Measurements from ENCODE around the gene DHRS3.
"Not testable (repeated sequence)": the region's sequence is repeated elsewhere in the genome, so short reads cannot be mapped to it uniquely, and the experiment has no call there.

The DHRS3 gene

GRCh38 chr1:12539705-12540579 lies 78.1 kb downstream of the DHRS3 start:
- no peak overlapping the region for H3K27ac ChIP-seq (ENCODE audit: insufficient read depth, low read depth, low read length, poor library complexity, severe bottlenecking)
- 17 to 19% methylated on average over 34 of the region's 34 CpGs for WGBS, 2 experiments

GRCh38 chr1:12539320-12539704 lies 78.7 kb downstream of the DHRS3 start:
- Histone ChIP-seq H3K9me3 (ENCODE audit: control insufficient read depth, low read length) (no peaks in the 10 kb centered on the region), H3K4me3 (ENCODE audit: insufficient read depth, low read depth, low read length) (no peak overlapping the region), H3K4me1 (ENCODE audit: control insufficient read depth, insufficient read depth, low read length) (peaks cover 32% of the 10 kb centered on the region), H3K36me3 (ENCODE audit: control insufficient read depth, insufficient read depth, low read length) (no peaks in the 10 kb centered on the region), H3K27me3 (ENCODE audit: control insufficient read depth, insufficient read depth, low read length, poor library complexity, severe bottlenecking) (no peaks in the 10 kb centered on the region), H3K27ac (ENCODE audit: insufficient read depth, low read depth, low read length, poor library complexity, severe bottlenecking) (no peak overlapping the region)
- 91 to 93% methylated on average over 2 of the region's 2 CpGs for WGBS, 2 experiments

More at GRCh38 chr1:12539705-12540579, 78.1 kb downstream of the DHRS3 start:
- H3K9me3 ChIP-seq (ENCODE audit: control insufficient read depth, low read length): no peaks in the 10 kb centered on the region
- H3K36me3 ChIP-seq (ENCODE audit: control insufficient read depth, insufficient read depth, low read length): no peaks in the 10 kb centered on the region
- no peaks in the 10 kb centered on the region for H3K27me3 ChIP-seq (ENCODE audit: control insufficient read depth, insufficient read depth, low read length, poor library complexity, severe bottlenecking)
- H3K4me3 ChIP-seq (ENCODE audit: insufficient read depth, low read depth, low read length): no peak overlapping the region
- peaks cover 32% of the 10 kb centered on the region for H3K4me1 ChIP-seq (ENCODE audit: control insufficient read depth, insufficient read depth, low read length)

- H3K4me1 ChIP-seq (ENCODE audit: control insufficient read depth, insufficient read depth, low read length): peaks cover 32% of the 10 kb centered on the region
- not testable (repeated sequence) for H3K36me3 ChIP-seq (ENCODE audit: control insufficient read depth, insufficient read depth, low read length); H3K27ac ChIP-seq (ENCODE audit: insufficient read depth, low read depth, low read length, poor library complexity, severe bottlenecking); H3K27me3 ChIP-seq (ENCODE audit: control insufficient read depth, insufficient read depth, low read length, poor library complexity, severe bottlenecking); H3K4me3 ChIP-seq (ENCODE audit: insufficient read depth, low read depth, low read length); H3K9me3 ChIP-seq (ENCODE audit: control insufficient read depth, low read length)
- WGBS, 2 experiments: 87 to 89% methylated on average over 2 of the region's 3 CpGs
These were observed 79.5 kb downstream of the DHRS3 start for GRCh38 chr1:12538536-12538935.

GRCh38 chr1:12537906-12538461 lies 80.0 kb downstream of the DHRS3 start:
- Histone ChIP-seq H3K36me3 (ENCODE audit: control insufficient read depth, insufficient read depth, low read length) (no peaks in the 10 kb centered on the region), H3K27me3 (ENCODE audit: control insufficient read depth, insufficient read depth, low read length, poor library complexity, severe bottlenecking) (no peaks in the 10 kb centered on the region), H3K9me3 (ENCODE audit: control insufficient read depth, low read length) (no peaks in the 10 kb centered on the region), H3K4me3 (ENCODE audit: insufficient read depth, low read depth, low read length) (no peak overlapping the region), H3K4me1 (ENCODE audit: control insufficient read depth, insufficient read depth, low read length) (peaks cover 32% of the 10 kb centered on the region), H3K27ac (ENCODE audit: insufficient read depth, low read depth, low read length, poor library complexity, severe bottlenecking) (no peak overlapping the region)
- 87 to 91% methylated on average over 3 of the region's 3 CpGs for WGBS, 2 experiments

- no peak overlapping the region for H3K27ac ChIP-seq (ENCODE audit: insufficient read depth, low read depth, low read length, poor library complexity, severe bottlenecking)
- H3K4me3 ChIP-seq (ENCODE audit: insufficient read depth, low read depth, low read length): no peak overlapping the region
- H3K27me3 ChIP-seq (ENCODE audit: control insufficient read depth, insufficient read depth, low read length, poor library complexity, severe bottlenecking): no peaks in the 10 kb centered on the region
- peaks cover 30% of the 10 kb centered on the region for H3K4me1 ChIP-seq (ENCODE audit: control insufficient read depth, insufficient read depth, low read length)
- WGBS, 2 experiments: 93 to 94% methylated on average over 4 of the region's 4 CpGs
- H3K9me3 ChIP-seq (ENCODE audit: control insufficient read depth, low read length): no peaks in the 10 kb centered on the region
- no peaks in the 10 kb centered on the region for H3K36me3 ChIP-seq (ENCODE audit: control insufficient read depth, insufficient read depth, low read length)
These were observed 80.7 kb downstream of the DHRS3 start for GRCh38 chr1:12537294-12537693.

GRCh38 chr1:12536023-12536639 lies 81.9 kb downstream of the DHRS3 start:
- 83 to 88% methylated on average over 1 of the region's 1 CpG for WGBS, 2 experiments
- Histone ChIP-seq H3K27ac (ENCODE audit: insufficient read depth, low read depth, low read length, poor library complexity, severe bottlenecking) (no peak overlapping the region), H3K4me3 (ENCODE audit: insufficient read depth, low read depth, low read length) (no peak overlapping the region), H3K4me1 (ENCODE audit: control insufficient read depth, insufficient read depth, low read length) (peaks cover 18% of the 10 kb centered on the region), H3K36me3 (ENCODE audit: control insufficient read depth, insufficient read depth, low read length) (no peaks in the 10 kb centered on the region), H3K27me3 (ENCODE audit: control insufficient read depth, insufficient read depth, low read length, poor library complexity, severe bottlenecking) (no peaks in the 10 kb centered on the region), H3K9me3 (ENCODE audit: control insufficient read depth, low read length) (no peaks in the 10 kb centered on the region)

GRCh38 chr1:12532405-12533315 lies 85.3 kb downstream of the DHRS3 start:
- no peaks in the 10 kb centered on the region for H3K27me3 ChIP-seq (ENCODE audit: control insufficient read depth, insufficient read depth, low read length, poor library complexity, severe bottlenecking)
- 90 to 91% methylated on average over 19 of the region's 19 CpGs for WGBS, 2 experiments
- H3K9me3 ChIP-seq (ENCODE audit: control insufficient read depth, low read length): no peaks in the 10 kb centered on the region
- no peak overlapping the region for H3K4me3 ChIP-seq (ENCODE audit: insufficient read depth, low read depth, low read length)
- H3K36me3 ChIP-seq (ENCODE audit: control insufficient read depth, insufficient read depth, low read length): no peaks in the 10 kb centered on the region
- H3K27ac ChIP-seq (ENCODE audit: insufficient read depth, low read depth, low read length, poor library complexity, severe bottlenecking): no peak overlapping the region
- H3K4me1 ChIP-seq (ENCODE audit: control insufficient read depth, insufficient read depth, low read length): peaks cover under 1% of the 10 kb centered on the region

GRCh38 chr1:12531179-12531499 lies 86.9 kb downstream of the DHRS3 start:
- no peaks in the 10 kb centered on the region for H3K4me1 ChIP-seq (ENCODE audit: control insufficient read depth, insufficient read depth, low read length)
- H3K27me3 ChIP-seq (ENCODE audit: control insufficient read depth, insufficient read depth, low read length, poor library complexity, severe bottlenecking): no peaks in the 10 kb centered on the region
- WGBS, 2 experiments: 84 to 85% methylated on average over 1 of the region's 1 CpG
- no peaks in the 10 kb centered on the region for H3K36me3 ChIP-seq (ENCODE audit: control insufficient read depth, insufficient read depth, low read length)
- H3K4me3 ChIP-seq (ENCODE audit: insufficient read depth, low read depth, low read length): no peak overlapping the region
- no peak overlapping the region for H3K27ac ChIP-seq (ENCODE audit: insufficient read depth, low read depth, low read length, poor library complexity, severe bottlenecking)
- H3K9me3 ChIP-seq (ENCODE audit: control insufficient read depth, low read length): no peaks in the 10 kb centered on the region

GRCh38 chr1:12530462-12531178 lies 87.4 kb downstream of the DHRS3 start:
- WGBS, 2 experiments: 85 to 91% methylated on average over 11 of the region's 11 CpGs
- H3K4me1 ChIP-seq (ENCODE audit: control insufficient read depth, insufficient read depth, low read length): no peaks in the 10 kb centered on the region
- H3K4me3 ChIP-seq (ENCODE audit: insufficient read depth, low read depth, low read length): no peak overlapping the region
- H3K27ac ChIP-seq (ENCODE audit: insufficient read depth, low read depth, low read length, poor library complexity, severe bottlenecking): no peak overlapping the region
- no peaks in the 10 kb centered on the region for H3K27me3 ChIP-seq (ENCODE audit: control insufficient read depth, insufficient read depth, low read length, poor library complexity, severe bottlenecking)
- H3K9me3 ChIP-seq (ENCODE audit: control insufficient read depth, low read length): no peaks in the 10 kb centered on the region
- H3K36me3 ChIP-seq (ENCODE audit: control insufficient read depth, insufficient read depth, low read length): no peaks in the 10 kb centered on the region
